ENCODE data around the gene MIF4GD.
"Not testable (repeated sequence)": the region's sequence is repeated elsewhere in the genome, so short reads cannot be mapped to it uniquely, and the experiment has no call there.

The MIF4GD gene

DNA sequence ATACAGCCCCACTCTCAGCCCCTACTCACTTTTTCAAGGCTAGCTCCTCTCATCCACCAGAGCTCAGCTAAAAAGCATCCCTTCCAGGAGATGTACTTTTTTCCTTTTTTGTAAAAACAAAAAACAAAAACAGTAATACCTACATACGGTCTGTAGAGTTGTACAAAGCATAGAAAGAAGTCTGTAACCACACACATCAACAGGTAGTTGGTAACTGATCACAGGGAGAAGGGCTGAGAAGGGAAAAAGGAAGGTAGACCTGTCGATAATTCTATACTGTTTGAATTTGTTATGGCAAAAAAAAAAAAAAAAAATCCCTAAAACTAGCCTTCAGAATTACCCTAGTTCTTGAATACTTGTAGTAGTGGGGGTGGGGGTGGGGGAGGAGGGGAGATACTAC is 17.3 kb upstream of the MIF4GD start:
- Histone ChIP-seq H3K9me3 (ENCODE audit: control insufficient read depth, low read length) (no peaks in the 10 kb centered on the region), H3K4me1 (ENCODE audit: control insufficient read depth, insufficient read depth, low read length, poor library complexity, severe bottlenecking) (peaks cover 4% of the 10 kb centered on the region), H3K4me3 (ENCODE audit: insufficient read depth, low read depth, low read length, poor library complexity, severe bottlenecking) (peak overlapping the region; percentile 74), H3K27me3 (replicated peaks; ENCODE audit: control insufficient read depth, insufficient read depth, low read length, poor library complexity, severe bottlenecking) (no peaks in the 10 kb centered on the region), H3K27ac (ENCODE audit: insufficient read depth, low read length, poor library complexity, severe bottlenecking) (peak overlapping the region; percentile 97), H3K36me3 (ENCODE audit: control insufficient read depth, insufficient read depth, low read length) (peaks cover 11% of the 10 kb centered on the region)
- no peak for DNase-seq

DNA sequence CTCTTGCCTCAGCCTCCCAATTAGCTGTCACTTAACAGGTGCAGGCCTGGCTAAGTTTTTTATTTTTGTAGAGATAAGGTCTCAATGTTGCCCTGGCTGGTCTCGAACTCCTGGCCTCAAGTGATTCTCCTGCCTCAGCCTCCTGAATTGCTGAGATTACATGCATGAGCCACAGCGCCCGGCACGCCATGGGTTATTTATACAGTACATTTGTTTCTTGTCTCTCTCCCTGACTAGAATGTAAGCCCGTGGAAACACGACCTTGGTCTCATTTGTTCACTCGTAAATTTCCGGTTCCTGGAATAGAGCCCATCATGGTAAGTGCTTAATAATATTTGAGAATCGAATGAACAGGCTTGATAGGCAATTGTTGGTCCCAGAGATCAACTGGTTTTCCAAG is 16.2 kb upstream of the MIF4GD start:
- peaks cover 4% of the 10 kb centered on the region for H3K4me1 ChIP-seq (ENCODE audit: control insufficient read depth, insufficient read depth, low read length, poor library complexity, severe bottlenecking)
- DNase-seq: no peak
- H3K27me3 ChIP-seq (replicated peaks; ENCODE audit: control insufficient read depth, insufficient read depth, low read length, poor library complexity, severe bottlenecking): no peaks in the 10 kb centered on the region
- H3K4me3 ChIP-seq (ENCODE audit: insufficient read depth, low read depth, low read length, poor library complexity, severe bottlenecking): no peak overlapping the region
- no peak overlapping the region for H3K27ac ChIP-seq (ENCODE audit: insufficient read depth, low read length, poor library complexity, severe bottlenecking)
- no peaks in the 10 kb centered on the region for H3K9me3 ChIP-seq (ENCODE audit: control insufficient read depth, low read length)
- peaks cover 11% of the 10 kb centered on the region for H3K36me3 ChIP-seq (ENCODE audit: control insufficient read depth, insufficient read depth, low read length)

DNA sequence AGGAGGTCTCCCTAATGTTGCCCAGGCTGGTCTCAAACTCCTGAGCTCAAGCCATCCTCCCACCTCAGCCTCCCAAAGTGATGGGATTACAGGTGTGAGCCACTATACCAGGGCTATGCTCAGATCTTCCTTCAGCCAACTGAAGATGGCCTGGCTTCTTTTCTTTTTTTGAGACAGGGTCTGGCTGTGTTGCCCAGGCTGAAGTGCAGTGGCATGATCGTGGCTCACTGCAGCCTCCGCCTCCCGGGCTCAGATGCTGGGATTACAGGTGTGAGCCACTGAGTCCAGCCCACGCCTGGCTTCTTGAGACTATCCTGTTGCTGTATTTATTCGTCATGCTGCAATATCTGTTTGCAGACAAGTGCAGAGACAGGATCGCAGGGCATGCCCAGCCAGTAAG is 14.1 kb upstream of the MIF4GD start:
- Histone ChIP-seq H3K9me3 (ENCODE audit: control insufficient read depth, low read length) (no peaks in the 10 kb centered on the region), H3K27ac (ENCODE audit: insufficient read depth, low read length, poor library complexity, severe bottlenecking) (no peak overlapping the region), H3K36me3 (ENCODE audit: control insufficient read depth, insufficient read depth, low read length) (peaks cover 17% of the 10 kb centered on the region), H3K4me3 (ENCODE audit: insufficient read depth, low read depth, low read length, poor library complexity, severe bottlenecking) (no peak overlapping the region), H3K27me3 (replicated peaks; ENCODE audit: control insufficient read depth, insufficient read depth, low read length, poor library complexity, severe bottlenecking) (no peaks in the 10 kb centered on the region), H3K4me1 (ENCODE audit: control insufficient read depth, insufficient read depth, low read length, poor library complexity, severe bottlenecking) (peaks cover 4% of the 10 kb centered on the region)
- DNase-seq: no peak

GRCh38 chr17:75280189-75280588 is 9.2 kb upstream of the MIF4GD start:
- not testable (repeated sequence) for H3K27me3 ChIP-seq (replicated peaks; ENCODE audit: control insufficient read depth, insufficient read depth, low read length, poor library complexity, severe bottlenecking); DNase-seq; H3K4me1 ChIP-seq (ENCODE audit: control insufficient read depth, insufficient read depth, low read length, poor library complexity, severe bottlenecking); H3K27ac ChIP-seq (ENCODE audit: insufficient read depth, low read length, poor library complexity, severe bottlenecking); H3K9me3 ChIP-seq (ENCODE audit: control insufficient read depth, low read length); H3K4me3 ChIP-seq (ENCODE audit: insufficient read depth, low read depth, low read length, poor library complexity, severe bottlenecking)
- peaks cover 18% of the 10 kb centered on the region for H3K36me3 ChIP-seq (ENCODE audit: control insufficient read depth, insufficient read depth, low read length)

DNA sequence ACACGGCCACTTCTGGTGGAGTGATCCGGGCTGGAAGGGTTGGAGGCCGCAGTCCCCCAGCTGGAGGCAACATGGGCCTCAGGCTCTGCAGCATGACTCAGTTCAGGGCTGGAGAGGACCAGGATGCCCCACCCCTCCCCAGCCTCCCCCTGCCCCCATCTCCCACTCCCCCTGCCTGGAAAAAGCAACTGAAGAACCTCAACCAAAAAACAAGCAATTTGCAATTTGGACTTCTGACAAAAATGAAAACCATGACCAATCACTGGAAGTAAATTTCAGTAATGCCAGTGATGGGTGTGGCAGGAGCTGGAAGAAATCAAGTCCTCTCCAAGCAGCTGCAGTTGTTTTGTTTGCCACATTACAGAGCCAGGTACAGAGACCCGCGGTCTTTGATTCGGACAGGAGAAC is 6.6 kb upstream of the MIF4GD start:
- Histone ChIP-seq H3K9me3 (ENCODE audit: control insufficient read depth, low read length) (no peaks in the 10 kb centered on the region), H3K4me3 (ENCODE audit: insufficient read depth, low read depth, low read length, poor library complexity, severe bottlenecking) (no peak overlapping the region), H3K36me3 (ENCODE audit: control insufficient read depth, insufficient read depth, low read length) (peaks cover 18% of the 10 kb centered on the region), H3K27me3 (replicated peaks; ENCODE audit: control insufficient read depth, insufficient read depth, low read length, poor library complexity, severe bottlenecking) (no peaks in the 10 kb centered on the region), H3K27ac (ENCODE audit: insufficient read depth, low read length, poor library complexity, severe bottlenecking) (no peak overlapping the region), H3K4me1 (ENCODE audit: control insufficient read depth, insufficient read depth, low read length, poor library complexity, severe bottlenecking) (peaks cover under 1% of the 10 kb centered on the region)
- DNase-seq: no peak

- Histone ChIP-seq H3K27me3 (replicated peaks; ENCODE audit: control insufficient read depth, insufficient read depth, low read length, poor library complexity, severe bottlenecking) (no peaks in the 10 kb centered on the region), H3K9me3 (ENCODE audit: control insufficient read depth, low read length) (no peaks in the 10 kb centered on the region), H3K4me1 (ENCODE audit: control insufficient read depth, insufficient read depth, low read length, poor library complexity, severe bottlenecking) (peaks cover 20% of the 10 kb centered on the region), H3K36me3 (ENCODE audit: control insufficient read depth, insufficient read depth, low read length) (peaks cover 11% of the 10 kb centered on the region), H3K27ac (ENCODE audit: insufficient read depth, low read length, poor library complexity, severe bottlenecking) (no peak overlapping the region), H3K4me3 (ENCODE audit: insufficient read depth, low read depth, low read length, poor library complexity, severe bottlenecking) (no peak overlapping the region)
- no peak for DNase-seq
These were observed 3.1 kb upstream of the MIF4GD start for GRCh38 chr17:75273977-75274708.

- Histone ChIP-seq H3K9me3 (ENCODE audit: control insufficient read depth, low read length) (no peaks in the 10 kb centered on the region), H3K4me1 (ENCODE audit: control insufficient read depth, insufficient read depth, low read length, poor library complexity, severe bottlenecking) (peaks cover 20% of the 10 kb centered on the region), H3K4me3 (ENCODE audit: insufficient read depth, low read depth, low read length, poor library complexity, severe bottlenecking) (no peak overlapping the region), H3K27ac (ENCODE audit: insufficient read depth, low read length, poor library complexity, severe bottlenecking) (no peak overlapping the region), H3K27me3 (replicated peaks; ENCODE audit: control insufficient read depth, insufficient read depth, low read length, poor library complexity, severe bottlenecking) (no peaks in the 10 kb centered on the region), H3K36me3 (ENCODE audit: control insufficient read depth, insufficient read depth, low read length) (peaks cover 5% of the 10 kb centered on the region)
- DNase-seq: no peak
These were observed 1.8 kb upstream of the MIF4GD start for GRCh38 chr17:75272848-75273184.

DNA sequence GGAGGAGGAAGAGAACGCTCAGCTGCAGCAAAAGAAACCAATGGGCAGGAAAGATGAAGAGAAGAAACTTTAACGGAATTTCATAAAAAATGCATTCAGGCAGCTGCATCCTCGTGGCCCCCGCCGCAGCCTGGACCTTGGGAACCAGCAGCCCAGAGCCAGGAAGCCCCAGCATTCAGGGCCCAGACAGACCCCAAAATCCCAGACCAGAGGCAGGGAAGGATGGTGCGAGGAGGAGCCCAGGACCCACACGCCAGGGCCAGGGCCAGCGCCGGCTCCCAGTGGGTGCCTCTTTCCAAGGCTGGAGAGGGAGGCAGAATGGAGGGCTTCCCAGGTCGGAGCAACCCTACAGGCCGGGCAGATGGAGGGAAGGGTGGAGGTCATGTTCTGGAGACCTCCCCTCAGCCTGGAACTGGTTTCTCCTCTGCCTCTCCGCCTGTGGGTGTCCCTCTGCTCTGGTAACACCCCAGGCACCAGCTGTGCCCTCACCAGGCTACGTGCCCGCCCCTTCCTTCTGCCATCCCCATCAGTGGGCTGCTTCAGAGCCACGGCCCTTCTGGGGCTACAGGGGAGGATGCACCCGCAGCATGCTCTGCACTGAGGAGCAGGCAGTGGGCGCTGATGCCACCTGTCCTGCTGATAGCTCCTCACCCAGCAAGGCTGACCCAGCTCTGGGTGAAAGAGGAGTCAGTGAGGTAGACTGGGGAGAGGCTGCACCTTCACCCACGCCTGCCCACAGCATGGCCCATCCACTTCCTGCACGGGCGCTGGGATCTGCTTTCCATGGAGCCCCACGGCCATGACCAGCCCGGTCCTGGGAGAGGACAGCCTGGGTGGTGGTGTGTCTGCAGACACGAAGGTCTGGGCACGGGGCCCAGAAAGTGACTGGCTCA is 1.2 kb upstream of the MIF4GD start:
- Histone ChIP-seq H3K9me3 (ENCODE audit: control insufficient read depth, low read length) (no peaks in the 10 kb centered on the region), H3K4me3 (ENCODE audit: insufficient read depth, low read depth, low read length, poor library complexity, severe bottlenecking) (peak overlapping the region; percentile 66), H3K4me1 (ENCODE audit: control insufficient read depth, insufficient read depth, low read length, poor library complexity, severe bottlenecking) (peaks cover 20% of the 10 kb centered on the region), H3K27ac (ENCODE audit: insufficient read depth, low read length, poor library complexity, severe bottlenecking) (peak overlapping the region; percentile 84), H3K36me3 (ENCODE audit: control insufficient read depth, insufficient read depth, low read length) (peaks cover 4% of the 10 kb centered on the region), H3K27me3 (replicated peaks; ENCODE audit: control insufficient read depth, insufficient read depth, low read length, poor library complexity, severe bottlenecking) (no peaks in the 10 kb centered on the region)
- no peak for DNase-seq

DNA sequence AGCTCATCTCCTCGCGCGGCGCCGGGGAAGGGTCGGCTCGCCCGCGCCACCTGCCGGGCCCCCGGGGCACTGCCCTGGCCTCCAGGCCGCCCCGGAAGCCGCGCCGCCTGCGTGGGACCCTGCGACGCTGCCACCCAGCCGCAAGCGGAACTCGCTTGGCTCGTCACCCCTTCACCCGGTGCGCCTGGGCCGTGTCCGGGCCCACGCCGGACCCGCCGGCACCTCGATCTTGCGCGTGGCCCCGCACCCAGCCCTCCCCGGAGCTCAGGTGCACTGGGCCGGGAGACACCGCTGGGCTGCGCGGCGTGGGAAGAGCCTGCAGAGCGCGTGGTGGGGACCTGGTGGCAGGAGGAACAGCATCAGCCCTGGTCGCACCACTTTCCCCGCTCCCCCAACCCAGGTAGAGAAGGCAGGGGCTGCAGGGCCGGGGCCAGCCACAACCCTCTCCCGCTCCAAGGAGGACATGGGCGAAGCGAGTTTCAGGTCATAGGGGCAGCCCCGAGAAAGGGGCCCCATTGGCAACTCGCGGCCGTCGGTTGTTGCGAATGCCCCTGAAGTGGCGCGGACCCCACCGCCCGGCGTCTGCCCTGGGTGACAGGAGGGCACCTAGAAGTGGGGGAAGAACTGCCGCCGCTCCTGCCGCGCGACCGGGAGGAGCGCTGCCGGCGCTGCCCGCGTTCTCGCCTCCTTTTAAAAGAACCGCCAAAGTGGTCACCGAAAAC is 363 bp upstream of the MIF4GD start:
- H3K36me3 ChIP-seq (ENCODE audit: control insufficient read depth, insufficient read depth, low read length): peaks cover 8% of the 10 kb centered on the region
- DNase-seq: peak; percentile 74 to 79 (median 76)
- H3K4me1 ChIP-seq (ENCODE audit: control insufficient read depth, insufficient read depth, low read length, poor library complexity, severe bottlenecking): peaks cover 20% of the 10 kb centered on the region
- H3K9me3 ChIP-seq (ENCODE audit: control insufficient read depth, low read length): no peaks in the 10 kb centered on the region
- H3K4me3 ChIP-seq (ENCODE audit: insufficient read depth, low read depth, low read length, poor library complexity, severe bottlenecking): peak overlapping the region; percentile 66
- peak overlapping the region; percentile 84 for H3K27ac ChIP-seq (ENCODE audit: insufficient read depth, low read length, poor library complexity, severe bottlenecking)
- no peaks in the 10 kb centered on the region for H3K27me3 ChIP-seq (replicated peaks; ENCODE audit: control insufficient read depth, insufficient read depth, low read length, poor library complexity, severe bottlenecking)

Data from effector memory CD4-positive, alpha-beta T cell (primary cell).